GM21737 (cell line): ENCODE data around the gene ECI1.
A peak's percentile ranks its signal among the peaks of the same experiment; 100 is the strongest.

Source experiments
- ATAC-seq: cut with Tn5 transposase; IDR thresholded peaks from one replicate; pipeline ENCODE4 v1.9.1; 2021; ENCODE audit warnings: mild to moderate bottlenecking, moderate library complexity; ENCODE audit not compliant: unreplicated experiment

ECI1 gene

DNA sequence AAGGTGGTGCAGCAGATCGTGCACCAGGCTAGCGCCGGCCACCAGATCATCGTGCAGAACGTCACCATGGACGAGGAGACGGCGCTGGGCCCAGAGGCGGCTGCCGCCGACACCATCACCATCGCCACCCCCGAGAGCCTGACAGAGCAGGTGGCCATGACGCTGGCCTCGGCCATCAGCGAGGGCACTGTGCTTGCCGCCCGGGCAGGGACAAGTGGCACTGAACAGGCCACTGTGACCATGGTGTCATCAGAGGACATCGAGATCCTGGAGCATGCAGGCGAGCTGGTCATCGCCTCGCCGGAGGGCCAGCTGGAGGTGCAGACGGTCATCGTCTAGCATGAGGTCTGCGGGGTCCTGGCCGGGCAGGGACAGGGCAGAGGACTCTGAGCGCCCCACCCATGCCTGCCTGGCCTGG lies 16.1 kb downstream of the ECI1 start:
- ATAC-seq = no peak

- no peak for ATAC-seq
Measured at GRCh38 chr16:2234813-2235170, 16.6 kb downstream of the ECI1 start.

DNA sequence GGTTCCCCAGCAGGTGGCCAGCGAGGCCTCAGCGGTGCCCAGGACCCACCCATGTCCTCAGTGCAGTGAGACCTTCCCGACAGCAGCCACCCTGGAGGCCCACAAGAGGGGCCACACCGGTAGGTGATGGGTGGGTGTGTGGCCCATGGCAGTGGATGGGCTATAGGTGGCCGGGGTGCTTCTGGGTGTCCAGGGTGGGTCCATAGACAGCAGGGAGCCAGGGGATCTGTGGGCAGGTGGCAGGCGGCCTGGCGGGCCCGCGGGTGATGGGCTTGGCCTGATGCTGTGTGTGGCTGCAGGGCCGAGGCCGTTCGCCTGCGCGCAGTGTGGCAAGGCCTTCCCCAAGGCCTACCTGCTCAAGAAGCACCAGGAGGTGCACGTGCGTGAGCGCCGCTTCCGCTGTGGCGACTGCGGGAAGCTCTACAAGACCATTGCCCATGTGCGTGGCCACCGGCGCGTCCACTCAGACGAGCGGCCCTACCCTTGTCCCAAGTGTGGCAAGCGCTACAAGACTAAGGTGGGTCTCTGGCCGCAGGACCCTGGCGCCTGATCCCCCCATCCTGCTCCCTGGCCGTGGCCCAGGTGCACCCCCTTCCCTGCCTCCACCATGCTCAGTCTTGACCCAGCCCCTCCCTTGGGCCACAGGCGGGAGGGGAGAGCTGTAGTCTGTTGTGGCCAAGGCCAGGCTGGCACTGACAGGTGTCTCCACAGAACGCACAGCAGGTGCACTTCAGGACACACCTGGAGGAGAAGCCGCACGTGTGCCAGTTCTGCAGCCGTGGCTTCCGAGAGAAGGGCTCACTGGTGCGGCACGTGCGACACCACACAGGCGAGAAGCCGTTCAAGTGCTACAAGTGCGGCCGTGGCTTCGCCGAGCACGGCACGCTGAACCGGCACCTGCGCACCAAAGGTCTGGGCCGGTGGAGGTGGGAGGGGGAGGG lies 17.2 kb downstream of the ECI1 start:
- ATAC-seq = no peak

GRCh38 chr16:2233046-2233775 lies 18.2 kb downstream of the ECI1 start:
- no peak for ATAC-seq

DNA sequence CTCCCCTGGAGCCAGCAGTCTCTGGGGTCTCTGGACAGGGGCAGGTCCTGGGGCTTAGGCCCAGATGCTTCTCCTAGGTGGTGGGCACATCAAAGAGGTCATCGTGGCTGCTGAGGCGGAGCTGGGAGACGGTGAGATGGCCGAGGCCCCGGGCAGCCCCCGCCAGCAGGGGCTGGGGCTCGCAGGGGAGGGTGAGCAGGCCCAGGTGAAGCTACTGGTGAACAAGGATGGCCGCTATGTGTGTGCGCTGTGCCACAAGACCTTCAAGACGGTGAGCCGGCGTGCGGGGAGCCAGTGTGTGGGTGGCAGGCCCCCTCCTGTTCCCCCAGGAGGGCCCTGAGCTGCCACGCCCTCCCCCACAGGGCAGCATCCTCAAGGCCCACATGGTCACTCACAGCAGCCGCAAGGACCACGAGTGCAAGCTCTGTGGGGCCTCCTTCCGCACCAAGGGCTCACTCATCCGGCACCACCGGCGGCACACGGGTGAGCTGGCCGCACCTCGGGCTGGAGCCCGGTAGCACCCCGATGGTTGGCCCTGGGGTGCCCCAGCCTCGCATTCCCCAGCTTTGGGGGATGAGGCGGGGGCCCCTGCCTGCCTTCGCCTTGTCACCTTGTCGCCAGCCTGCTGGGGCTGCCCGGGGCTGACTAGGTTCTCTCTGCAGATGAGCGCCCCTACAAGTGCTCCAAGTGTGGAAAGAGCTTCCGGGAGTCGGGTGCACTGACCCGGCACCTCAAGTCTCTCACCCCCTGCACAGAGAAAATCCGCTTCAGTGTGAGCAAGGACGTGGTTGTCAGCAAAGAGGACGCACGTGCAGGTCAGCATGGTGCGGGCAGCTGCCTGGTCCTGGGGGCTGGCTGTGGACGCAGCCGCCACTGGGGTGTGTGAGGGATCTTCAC lies 19.0 kb downstream of the ECI1 start:
- ATAC-seq = no peak

DNA sequence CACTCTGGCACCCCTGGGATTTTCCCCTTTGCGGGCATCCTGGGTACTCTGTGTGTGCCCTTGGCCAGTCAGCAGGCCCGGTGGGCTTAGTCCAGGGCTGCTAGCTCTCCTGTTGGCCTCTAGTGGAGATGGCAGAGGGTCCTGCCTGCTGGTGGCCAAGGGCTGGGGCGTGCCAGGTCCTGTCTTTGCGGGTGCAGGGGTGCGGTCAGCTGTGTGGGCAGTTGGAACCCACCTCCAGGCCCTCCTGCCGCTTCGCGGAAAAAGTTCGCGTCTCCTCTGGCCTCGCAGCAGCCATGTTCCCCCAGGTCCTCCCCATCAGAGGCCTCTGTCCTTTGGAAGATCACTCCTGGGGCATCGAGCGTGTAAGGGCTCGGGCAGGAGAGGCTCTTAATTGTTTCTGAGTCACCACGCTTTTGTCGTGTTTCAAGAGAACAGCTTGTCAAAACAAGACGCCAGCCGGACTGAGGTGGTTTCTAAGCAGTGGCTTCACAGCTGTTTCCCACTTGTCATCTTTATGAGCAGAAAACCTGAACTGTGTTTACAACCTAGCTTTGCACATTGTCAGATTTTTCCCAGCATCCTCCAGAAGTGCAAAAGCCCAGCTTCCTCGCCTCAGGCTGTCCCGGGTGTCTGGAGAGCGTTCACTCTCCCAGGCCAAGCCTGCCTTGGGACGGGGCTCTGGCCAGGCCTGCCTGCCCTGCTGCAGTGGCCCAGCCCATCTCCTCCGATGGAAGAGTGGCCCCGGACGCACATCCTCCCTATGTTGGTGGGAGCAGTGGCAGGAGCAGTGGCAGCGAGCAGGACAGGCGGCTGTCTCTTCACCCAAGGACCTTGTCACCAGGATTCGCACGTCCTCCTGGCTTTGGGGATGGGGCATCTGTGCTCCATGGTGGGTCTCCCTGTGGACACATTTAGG lies 20.1 kb downstream of the ECI1 start:
- ATAC-seq = no peak

- no peak for ATAC-seq
Measured at GRCh38 chr16:2230376-2230775, 21.0 kb downstream of the ECI1 start.

- no peak for ATAC-seq
Measured at GRCh38 chr16:2229632-2230250, 21.6 kb downstream of the ECI1 start.

- no peak for ATAC-seq
Measured at GRCh38 chr16:2229091-2229490, 22.3 kb downstream of the ECI1 start.

DNA sequence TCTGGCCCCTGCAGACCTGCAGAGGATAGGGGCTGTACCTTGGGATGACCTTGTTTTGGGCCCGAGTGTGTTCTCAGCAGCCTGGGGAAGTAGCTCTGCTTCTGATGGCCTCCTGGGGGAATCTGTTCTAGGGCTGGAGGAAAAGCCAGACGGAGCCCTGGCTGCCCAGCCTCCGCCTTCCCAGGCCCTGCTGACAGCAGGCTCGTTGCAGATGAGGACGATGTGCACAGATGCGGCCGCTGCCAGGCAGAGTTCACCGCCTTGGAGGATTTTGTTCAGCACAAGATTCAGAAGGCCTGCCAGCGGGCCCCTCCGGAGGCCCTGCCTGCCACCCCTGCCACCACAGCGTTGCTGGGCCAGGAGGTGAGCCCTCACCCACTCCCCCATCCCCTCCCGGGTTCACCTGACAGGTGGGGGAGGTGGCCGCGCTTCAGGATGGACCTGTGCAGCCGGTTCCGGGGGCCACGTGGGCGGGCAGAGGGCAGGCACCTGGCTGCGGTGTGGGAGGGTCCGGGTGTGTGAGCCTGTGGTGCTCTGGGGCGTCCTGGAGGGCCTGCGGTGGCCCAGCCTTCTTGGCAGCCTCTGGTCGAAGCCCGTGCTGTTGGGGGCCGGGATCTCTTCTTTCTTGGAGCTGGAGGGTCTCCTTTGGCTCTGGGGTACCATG lies 23.1 kb downstream of the ECI1 start:
- no peak for ATAC-seq

GRCh38 chr16:2226918-2227317 lies 24.5 kb downstream of the ECI1 start:
- ATAC-seq = no peak

GRCh38 chr16:2226245-2226793 lies 25.1 kb downstream of the ECI1 start:
- no peak for ATAC-seq

DNA sequence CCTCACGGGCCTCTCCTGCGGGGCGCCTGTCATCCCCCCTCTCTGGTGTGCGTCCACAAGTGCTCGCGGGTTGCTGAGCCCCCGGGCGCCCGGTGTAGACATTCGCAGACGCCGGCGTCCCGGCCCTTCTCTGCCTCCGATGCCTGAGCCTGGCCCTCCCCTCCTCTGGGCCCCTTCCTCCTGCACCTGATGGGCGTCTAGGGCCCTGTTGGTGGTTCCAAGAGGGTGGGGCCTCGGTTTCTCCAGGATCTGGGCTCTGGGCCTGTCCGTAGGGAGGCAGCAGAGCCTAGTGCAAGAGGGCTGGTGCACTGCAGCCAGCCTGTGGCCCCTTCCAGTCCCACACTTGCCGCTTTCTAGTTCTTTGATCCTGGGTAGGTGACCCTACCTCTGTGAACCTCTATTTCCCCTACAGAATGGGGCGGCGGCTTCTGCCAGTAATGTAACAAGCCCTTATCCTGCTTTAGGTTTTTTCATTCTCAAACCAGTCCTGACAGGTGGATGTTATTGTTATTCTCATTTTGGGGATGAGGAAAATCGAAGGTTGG lies 27.4 kb downstream of the ECI1 start:
- ATAC-seq = peak; percentile 13

DNA sequence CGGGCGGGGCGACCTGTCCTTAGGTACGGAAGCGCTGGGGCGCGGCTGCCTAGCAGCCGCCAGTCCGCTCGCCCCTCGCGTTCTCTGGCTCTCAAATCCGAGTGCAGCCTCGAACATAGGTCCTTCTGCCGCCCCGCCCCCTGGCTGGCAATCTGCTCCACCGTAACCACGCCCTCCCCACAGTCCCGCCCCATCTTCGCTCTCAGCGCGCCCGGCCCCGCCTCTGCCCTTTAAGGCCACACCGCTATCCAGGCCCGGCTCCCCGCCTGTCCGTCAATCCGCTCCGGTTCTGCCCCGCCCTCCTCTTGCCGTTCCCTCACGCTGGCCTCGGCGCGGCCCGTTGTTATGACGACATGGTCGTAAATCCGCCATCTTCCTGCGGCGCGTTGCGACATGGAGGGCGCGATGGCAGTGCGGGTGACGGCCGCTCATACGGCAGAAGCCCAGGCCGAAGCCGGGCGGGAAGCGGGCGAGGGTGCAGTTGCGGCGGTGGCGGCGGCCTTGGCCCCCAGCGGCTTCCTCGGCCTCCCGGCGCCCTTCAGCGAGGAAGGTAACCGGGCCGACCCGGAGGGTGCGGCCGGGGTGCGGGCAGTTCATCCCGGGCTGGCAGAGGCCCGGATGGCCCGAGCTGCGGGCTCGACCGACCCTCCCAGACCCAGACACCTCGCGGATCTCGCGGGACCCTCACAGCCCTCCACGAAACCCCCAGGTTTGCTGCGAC lies 28.0 kb downstream of the ECI1 start, which contains the start of gene E4F1:
E4F1 (plus strand) TSS at position 371 of the 721 bp plus-strand sequence; CDS start at position 394, 23 bp downstream.
- ATAC-seq = peak; percentile 95

DNA sequence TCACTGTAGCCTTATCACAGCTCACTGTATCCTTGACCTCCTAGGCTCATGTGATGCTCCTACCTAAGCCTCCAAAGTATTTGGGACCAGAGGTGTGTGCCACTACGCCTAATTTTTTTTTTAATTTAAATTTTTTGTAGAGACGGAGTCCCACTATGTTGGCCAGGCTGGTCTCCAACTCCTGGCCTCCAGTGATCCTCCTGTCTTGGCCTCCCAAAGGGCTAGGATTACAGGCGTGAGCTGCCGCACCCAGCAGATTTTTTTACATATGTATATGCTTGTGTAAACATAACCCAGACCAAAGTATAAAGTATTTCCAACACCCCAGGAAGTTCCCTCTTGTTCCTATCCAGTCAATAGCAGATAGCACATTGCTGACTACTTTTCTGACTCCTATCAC lies 35.1 kb downstream of the ECI1 start:
- no peak for ATAC-seq

- ATAC-seq = peak; percentile 79
Measured at GRCh38 chr16:2214719-2214968, 36.7 kb downstream of the ECI1 start, which contains the start of gene PGP. Gene PGP (minus strand): TSS chr16:2214840. CDS start chr16:2214777, 63 bp downstream.

DNA sequence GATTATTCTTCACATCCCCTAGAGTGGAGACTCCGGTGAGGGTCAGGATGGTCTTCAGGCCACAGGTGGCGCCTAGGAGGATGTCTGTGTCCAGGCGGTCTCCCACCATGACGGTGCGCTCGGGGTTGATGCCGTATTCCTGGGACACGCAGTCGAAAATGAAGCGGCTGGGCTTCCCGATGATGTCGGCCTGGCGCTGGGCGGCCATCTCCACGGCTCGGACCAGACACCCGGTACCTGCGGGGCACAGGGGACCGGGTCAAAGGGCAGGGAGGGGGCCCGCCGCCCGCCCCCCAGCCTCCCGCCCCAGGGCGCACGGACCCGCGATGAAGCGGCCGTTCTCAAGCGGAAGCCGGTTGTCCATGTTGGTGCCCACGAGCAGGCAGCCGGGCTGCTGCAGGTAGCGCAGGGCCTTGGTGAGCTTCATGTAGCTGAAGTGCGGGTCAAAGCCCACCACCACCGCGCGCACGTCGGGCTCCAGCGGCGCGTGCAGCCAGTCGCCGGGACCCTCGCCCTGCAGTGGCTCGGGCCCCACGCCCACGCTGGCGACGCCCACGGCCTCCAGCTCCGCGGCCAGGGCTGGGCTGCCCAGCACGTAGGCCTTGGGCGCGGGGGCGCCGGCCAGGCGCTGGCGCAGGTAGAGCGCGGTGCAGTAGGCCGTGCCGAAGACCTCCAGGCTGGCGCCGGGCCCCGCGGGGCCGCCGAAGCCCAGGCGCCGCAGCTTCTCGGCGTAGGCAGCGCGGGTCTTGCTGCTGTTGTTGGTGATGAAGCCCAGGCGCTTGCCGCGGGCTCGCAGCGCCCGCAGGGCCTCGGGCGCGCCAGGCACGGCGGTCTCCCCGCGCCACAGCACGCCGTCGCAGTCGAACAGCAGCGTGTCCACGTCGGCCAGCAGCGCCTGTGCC lies 37.3 kb downstream of the ECI1 start:
- ATAC-seq = no peak
